NCI-H82 (cell line): ENCODE results near the gene DNASE2B.

Experiments used
- DNase-seq: peaks from one replicate; lab custom pipeline; 2025; lab: John Stamatoyannopoulos, UW

Gene DNASE2B

GRCh38 chr1:84374991-84375696 is 23.1 kb upstream of the DNASE2B start:
- no peak for DNase-seq

- no peak for DNase-seq
Measured at GRCh38 chr1:84376000-84376910, 22.0 kb upstream of the DNASE2B start.

DNA sequence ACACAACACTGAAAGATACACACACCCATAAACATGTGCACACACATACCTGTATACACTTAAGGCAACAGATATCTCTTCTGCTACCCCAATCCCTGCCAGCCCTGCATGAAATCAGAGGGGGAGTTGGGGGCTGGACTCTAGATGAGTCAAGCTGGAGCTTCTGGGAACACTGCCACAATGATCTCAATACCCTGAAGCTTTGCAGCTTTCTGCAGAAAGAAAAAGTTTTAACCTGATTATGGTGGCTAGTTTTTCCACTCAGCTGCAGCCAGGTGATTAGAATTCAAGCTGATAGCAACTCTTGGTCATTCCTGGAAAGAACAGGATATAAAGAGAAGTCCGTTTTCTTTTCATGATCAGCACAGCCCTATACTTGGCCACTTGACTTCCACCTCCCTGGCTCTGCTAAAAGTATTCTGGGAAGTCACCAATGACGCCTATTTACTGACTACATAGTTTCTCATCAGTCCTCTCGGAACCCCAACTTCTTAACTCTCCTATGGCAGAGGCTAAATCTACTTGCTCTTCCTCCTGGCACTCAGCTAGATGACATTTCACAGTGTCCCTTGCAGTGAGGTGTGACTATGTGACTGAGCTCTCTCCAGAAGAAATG is 20.7 kb upstream of the DNASE2B start:
- DNase-seq, result no peak

DNA sequence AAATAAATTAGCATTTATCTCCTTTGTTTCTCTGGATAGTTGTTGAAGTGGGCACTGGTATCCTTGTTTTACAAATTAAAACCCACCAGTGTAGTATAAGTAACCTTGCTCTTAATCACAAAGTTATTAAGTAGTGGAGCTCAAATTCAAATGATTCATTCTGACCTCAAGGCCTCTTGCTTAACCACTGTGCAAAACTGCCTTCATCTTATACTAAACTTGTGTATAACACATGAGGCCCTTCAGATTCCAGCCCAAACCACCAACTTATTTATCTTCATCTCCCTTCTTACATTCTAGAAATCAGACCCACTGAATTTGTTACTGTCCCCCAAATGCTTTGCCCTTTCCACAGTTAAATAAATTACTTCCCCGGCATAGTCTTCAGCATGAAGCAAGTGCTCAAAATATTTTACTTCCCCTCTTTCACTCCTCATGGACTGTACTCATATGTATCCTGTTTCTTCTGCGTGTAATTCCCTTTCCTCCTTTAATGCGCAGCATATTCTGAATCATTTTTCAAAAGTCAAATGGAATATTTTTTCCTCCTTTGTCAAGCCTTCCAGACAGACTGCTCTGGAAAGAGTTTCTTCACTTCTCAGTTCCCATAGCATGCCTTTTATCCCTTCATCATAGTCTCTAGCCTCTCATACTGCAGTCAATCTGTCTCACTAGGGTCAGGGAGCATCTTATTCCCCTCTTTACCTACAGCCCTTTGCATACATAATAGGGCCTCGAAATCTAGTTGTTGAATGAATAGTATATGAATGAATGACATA is 19.0 kb upstream of the DNASE2B start:
- DNase-seq, result no peak

- no peak for DNase-seq
Measured at GRCh38 chr1:84379917-84380180, 18.4 kb upstream of the DNASE2B start.

DNA sequence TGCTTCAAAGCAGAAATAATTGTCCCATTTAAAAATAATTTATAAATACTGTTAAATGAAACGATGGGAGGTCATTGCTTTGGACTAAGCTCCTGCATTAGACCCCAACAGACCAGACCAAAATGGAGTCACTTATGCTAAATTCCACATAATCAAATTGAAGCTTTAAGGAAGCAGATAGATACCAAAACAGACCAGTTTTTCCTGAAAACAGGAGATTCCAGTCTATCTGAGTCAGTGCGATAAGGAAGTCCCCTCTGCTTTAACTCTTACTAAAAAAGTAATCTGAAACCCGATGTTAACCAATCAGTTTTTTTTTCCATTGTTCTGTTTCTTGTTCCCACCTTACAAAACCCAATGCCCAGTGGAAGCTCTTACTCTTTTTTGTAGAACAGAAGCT is 16.2 kb upstream of the DNASE2B start:
- no peak for DNase-seq

DNA sequence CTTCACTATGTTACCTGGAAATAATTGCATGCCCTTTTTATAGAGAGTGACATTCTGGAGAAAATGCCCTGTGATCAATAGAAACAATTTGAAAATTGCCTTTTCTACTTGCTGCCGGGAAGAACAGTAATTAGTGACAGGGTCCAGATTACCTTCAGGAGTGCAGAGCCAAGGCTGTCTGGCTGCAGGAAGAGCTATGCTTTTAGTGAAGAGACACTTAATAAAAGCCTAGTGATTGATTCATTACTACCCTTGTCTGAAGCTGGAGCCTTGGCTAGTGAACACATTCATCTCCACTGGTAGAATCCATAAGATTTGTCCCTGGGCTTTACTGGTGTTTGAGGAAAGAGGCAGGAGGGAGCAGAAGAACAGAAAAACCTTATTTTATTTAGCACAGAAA is 12.9 kb upstream of the DNASE2B start:
- DNase-seq, result no peak

GRCh38 chr1:84386716-84387479 is 11.4 kb upstream of the DNASE2B start:
- no peak for DNase-seq

GRCh38 chr1:84387480-84388163 is 10.7 kb upstream of the DNASE2B start:
- peak; percentile 36 for DNase-seq

- DNase-seq, result no peak
Measured at GRCh38 chr1:84390226-84390625, 8.1 kb upstream of the DNASE2B start.

- DNase-seq, result peak; percentile 85
Measured at GRCh38 chr1:84401156-84401555, 2.9 kb downstream of the DNASE2B start.

DNA sequence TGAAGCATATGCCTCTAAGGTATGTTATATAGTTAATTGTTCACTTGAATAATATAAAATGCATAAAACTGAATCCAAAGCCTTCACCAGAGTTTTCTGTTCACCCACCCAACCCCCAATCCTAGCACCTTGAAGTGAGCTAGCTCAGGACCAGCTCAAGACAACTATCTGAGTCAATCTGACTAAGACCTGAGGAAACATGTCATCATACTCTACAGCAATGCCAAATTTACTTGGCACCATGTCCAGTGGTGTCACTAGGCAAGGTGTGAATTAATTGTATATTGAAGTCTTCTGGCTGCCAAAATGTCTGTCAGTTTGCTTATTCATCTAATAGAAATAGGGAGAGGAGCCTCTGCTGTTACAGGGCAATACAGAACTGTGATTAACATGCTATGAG is 3.8 kb downstream of the DNASE2B start:
- DNase-seq, result no peak

DNA sequence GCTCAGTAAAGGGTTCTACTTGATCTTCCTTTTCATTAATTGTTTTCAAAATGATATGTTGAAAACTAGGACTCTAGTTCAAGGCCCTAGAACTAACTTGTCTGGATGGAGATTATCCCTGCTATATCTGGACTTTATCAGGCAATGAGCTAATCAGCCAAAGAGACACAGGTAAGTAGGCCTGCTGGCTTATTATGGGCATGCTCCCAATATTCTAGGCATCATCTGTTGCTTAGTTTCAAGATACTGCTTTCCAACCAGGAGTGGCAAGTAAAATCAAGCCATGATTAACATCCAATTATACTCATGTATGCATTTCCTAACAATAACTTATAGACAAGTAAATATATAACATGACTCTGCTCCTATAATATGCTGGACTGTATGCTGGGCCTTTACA is 4.2 kb downstream of the DNASE2B start:
- no peak for DNase-seq

- no peak for DNase-seq
Measured at GRCh38 chr1:84403347-84403746, 5.1 kb downstream of the DNASE2B start.

DNA sequence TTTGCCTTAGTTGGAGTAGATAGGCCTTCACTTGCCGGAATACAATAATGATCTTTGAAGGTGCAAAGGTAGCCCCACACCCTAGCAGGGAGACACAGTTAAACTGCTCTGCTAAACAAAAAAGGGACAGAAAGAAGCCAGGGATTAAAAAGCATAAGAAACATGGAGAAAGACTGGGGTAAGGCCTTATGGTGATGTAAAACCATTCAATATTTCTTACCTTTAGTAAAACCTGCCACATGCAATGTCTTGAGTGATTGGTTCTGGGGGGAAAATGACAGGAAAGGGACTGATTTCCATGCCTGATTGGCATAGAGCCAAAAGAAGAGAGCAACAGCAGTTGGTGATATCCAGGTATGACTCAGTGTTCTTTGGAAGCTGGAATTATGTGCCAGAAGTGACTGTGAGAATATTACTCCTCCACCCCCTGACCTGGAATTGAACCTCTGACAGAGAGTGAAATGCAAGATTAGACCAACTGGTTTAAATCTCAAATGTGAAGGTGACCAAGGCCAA is 8.1 kb downstream of the DNASE2B start:
- peak; percentile 7 for DNase-seq

DNA sequence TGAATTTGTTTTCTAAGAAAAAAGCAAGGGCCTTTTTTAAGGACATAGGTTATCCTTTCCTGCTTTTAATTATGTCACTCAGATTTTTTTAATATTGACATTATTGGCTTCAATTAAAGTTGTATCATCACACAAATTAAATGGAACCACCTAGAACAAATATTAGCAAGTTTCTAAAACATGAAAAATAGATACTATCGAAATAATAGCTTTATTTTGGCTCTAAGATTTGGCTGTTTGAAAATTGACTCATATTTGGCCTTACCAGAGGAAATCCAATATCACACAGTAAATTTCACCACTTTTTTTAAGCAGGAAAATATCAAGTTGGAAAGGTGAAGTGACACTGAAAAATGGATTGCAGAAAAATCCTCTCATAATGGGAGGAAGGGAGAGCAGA is 9.2 kb downstream of the DNASE2B start:
- DNase-seq, result no peak

GRCh38 chr1:84407958-84408422 is 9.7 kb downstream of the DNASE2B start:
- no peak for DNase-seq

DNA sequence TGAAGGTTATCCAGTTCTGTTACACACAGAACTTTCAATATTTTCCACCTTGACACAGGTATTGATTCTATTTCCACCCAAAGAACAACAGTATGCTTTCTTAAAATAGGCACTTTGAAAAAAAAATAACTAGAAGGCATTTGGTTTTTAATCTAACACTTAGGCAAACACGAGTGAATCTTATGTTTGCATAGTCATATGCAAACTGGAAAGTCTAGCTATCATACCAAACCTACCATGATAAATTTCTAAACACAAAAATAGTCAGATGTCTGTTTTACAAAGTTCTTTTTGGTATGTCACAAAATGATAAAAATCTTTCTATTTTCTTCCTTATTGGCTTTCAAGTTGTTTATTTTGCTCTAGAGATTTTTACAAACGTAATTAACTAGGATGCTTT is 11.6 kb downstream of the DNASE2B start:
- DNase-seq, result no peak

DNA sequence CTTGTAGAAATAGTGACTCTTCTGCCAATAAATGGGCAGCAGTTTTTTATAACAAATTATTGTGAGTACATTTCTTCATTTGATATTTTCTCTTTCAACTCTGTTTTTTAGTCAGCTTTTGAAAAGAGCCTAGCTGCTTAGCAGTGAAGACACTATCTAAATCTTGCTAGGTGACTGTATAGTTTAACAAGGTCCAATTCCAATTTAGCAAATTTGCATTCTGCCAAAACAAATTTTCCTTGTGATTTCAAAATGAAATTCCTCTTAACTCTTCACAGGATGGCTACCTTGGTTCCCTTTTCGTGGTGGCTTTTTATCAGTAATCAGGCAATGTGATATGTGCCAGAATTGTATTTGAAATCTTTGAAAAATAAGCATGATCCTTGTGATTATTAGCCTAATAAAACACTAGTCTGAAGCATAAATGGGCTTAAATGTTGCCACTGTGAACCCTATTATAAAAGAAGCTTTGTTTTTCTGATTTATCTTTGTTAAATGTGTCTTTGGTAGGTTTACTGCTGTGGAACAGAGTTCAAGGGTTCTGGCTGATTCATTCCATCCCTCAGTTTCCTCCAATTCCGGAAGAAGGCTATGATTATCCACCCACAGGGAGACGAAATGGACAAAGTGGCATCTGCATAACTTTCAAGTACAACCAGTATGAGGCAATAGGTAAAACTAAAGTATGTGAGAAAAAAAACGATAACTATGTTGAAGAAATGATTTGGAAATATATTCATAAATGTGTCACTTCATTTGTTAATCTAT is 12.2 kb downstream of the DNASE2B start:
- no peak for DNase-seq
